Activated naive CD8-positive, alpha-beta T cell (primary cell): Measurements from ENCODE around the gene CDC42BPA.

Source experiments
- H3K27ac Mint-ChIP-seq: one replicate; pipeline ENCODE4 v1.8.0; 2021; ENCODE audit warnings: mixed read lengths
- H3K27me3 Mint-ChIP-seq: one replicate; pipeline ENCODE4 v1.8.0; 2021; ENCODE audit warnings: mixed read lengths
- H3K36me3 Mint-ChIP-seq: one replicate; pipeline ENCODE4 v1.8.0; 2021; ENCODE audit warnings: mixed read lengths
- H3K4me1 Mint-ChIP-seq: one replicate; pipeline ENCODE4 v1.8.0; 2021; ENCODE audit warnings: low read depth, mixed read lengths
- H3K4me3 Mint-ChIP-seq: one replicate; pipeline ENCODE4 v1.8.0; 2021; ENCODE audit warnings: mild to moderate bottlenecking, mixed read lengths
- H3K9me3 Mint-ChIP-seq: one replicate; pipeline ENCODE4 v1.8.0; 2021; ENCODE audit warnings: low read depth, mixed read lengths

CDC42BPA gene

GRCh38 chr1:226994586-226995364, 323.5 kb downstream of the CDC42BPA start:
- peaks cover 10% of the 10 kb centered on the region for H3K4me1 Mint-ChIP-seq
- peaks cover 5% of the 10 kb centered on the region for H3K9me3 Mint-ChIP-seq
- H3K4me3 Mint-ChIP-seq: no peak overlapping the region
- no peak overlapping the region for H3K27ac Mint-ChIP-seq
- H3K36me3 Mint-ChIP-seq: no peaks in the 10 kb centered on the region
- no peaks in the 10 kb centered on the region for H3K27me3 Mint-ChIP-seq

GRCh38 chr1:226993814-226994585, 324.3 kb downstream of the CDC42BPA start:
- H3K36me3 Mint-ChIP-seq: no peaks in the 10 kb centered on the region
- H3K27me3 Mint-ChIP-seq: no peaks in the 10 kb centered on the region
- H3K4me1 Mint-ChIP-seq: peaks cover 16% of the 10 kb centered on the region
- no peak overlapping the region for H3K4me3 Mint-ChIP-seq
- H3K9me3 Mint-ChIP-seq: peaks cover 5% of the 10 kb centered on the region
- no peak overlapping the region for H3K27ac Mint-ChIP-seq

- H3K4me3 Mint-ChIP-seq: no peak overlapping the region
- peaks cover 20% of the 10 kb centered on the region for H3K4me1 Mint-ChIP-seq
- H3K36me3 Mint-ChIP-seq: peaks cover under 1% of the 10 kb centered on the region
- H3K27ac Mint-ChIP-seq: no peak overlapping the region
- H3K27me3 Mint-ChIP-seq: no peaks in the 10 kb centered on the region
- H3K9me3 Mint-ChIP-seq: no peaks in the 10 kb centered on the region
Observed at GRCh38 chr1:226991920-226992319, 326.4 kb downstream of the CDC42BPA start.

GRCh38 chr1:226990133-226990716, 328.1 kb downstream of the CDC42BPA start:
- Mint-ChIP-seq H3K4me1 (peaks cover 20% of the 10 kb centered on the region), H3K4me3 (peak overlapping the region; percentile 10), H3K27ac (peak overlapping the region; percentile 89), H3K9me3 (no peaks in the 10 kb centered on the region), H3K36me3 (peaks cover 5% of the 10 kb centered on the region), H3K27me3 (no peaks in the 10 kb centered on the region)

GRCh38 chr1:226989085-226989920, 329.0 kb downstream of the CDC42BPA start:
- peaks cover 20% of the 10 kb centered on the region for H3K4me1 Mint-ChIP-seq
- H3K4me3 Mint-ChIP-seq: peak overlapping the region; percentile 2
- H3K27ac Mint-ChIP-seq: peak overlapping the region; percentile 89
- H3K27me3 Mint-ChIP-seq: no peaks in the 10 kb centered on the region
- peaks cover 5% of the 10 kb centered on the region for H3K36me3 Mint-ChIP-seq
- no peaks in the 10 kb centered on the region for H3K9me3 Mint-ChIP-seq

GRCh38 chr1:226988334-226988666, 330.0 kb downstream of the CDC42BPA start:
- Mint-ChIP-seq H3K27ac (no peak overlapping the region), H3K4me3 (no peak overlapping the region)

GRCh38 chr1:226987623-226988333, 330.5 kb downstream of the CDC42BPA start:
- no peak overlapping the region for H3K27ac Mint-ChIP-seq
- H3K4me3 Mint-ChIP-seq: no peak overlapping the region
- H3K9me3 Mint-ChIP-seq: no peaks in the 10 kb centered on the region
- H3K27me3 Mint-ChIP-seq: no peaks in the 10 kb centered on the region
- peaks cover 5% of the 10 kb centered on the region for H3K36me3 Mint-ChIP-seq
- H3K4me1 Mint-ChIP-seq: peaks cover 20% of the 10 kb centered on the region

More at GRCh38 chr1:226988334-226988666, 330.0 kb downstream of the CDC42BPA start:
- peaks cover 20% of the 10 kb centered on the region for H3K4me1 Mint-ChIP-seq
- no peaks in the 10 kb centered on the region for H3K9me3 Mint-ChIP-seq
- H3K27me3 Mint-ChIP-seq: no peaks in the 10 kb centered on the region
- peaks cover 5% of the 10 kb centered on the region for H3K36me3 Mint-ChIP-seq

GRCh38 chr1:226987179-226987536, 331.1 kb downstream of the CDC42BPA start:
- no peak overlapping the region for H3K27ac Mint-ChIP-seq
- H3K36me3 Mint-ChIP-seq: peaks cover 5% of the 10 kb centered on the region
- no peaks in the 10 kb centered on the region for H3K9me3 Mint-ChIP-seq
- H3K4me1 Mint-ChIP-seq: peaks cover 20% of the 10 kb centered on the region
- H3K4me3 Mint-ChIP-seq: no peak overlapping the region
- no peaks in the 10 kb centered on the region for H3K27me3 Mint-ChIP-seq

- Mint-ChIP-seq H3K4me1 (peaks cover 20% of the 10 kb centered on the region), H3K9me3 (no peaks in the 10 kb centered on the region), H3K27ac (no peak overlapping the region), H3K36me3 (peaks cover 5% of the 10 kb centered on the region), H3K4me3 (no peak overlapping the region), H3K27me3 (no peaks in the 10 kb centered on the region)
Observed at GRCh38 chr1:226986496-226987178, 331.7 kb downstream of the CDC42BPA start.

- Mint-ChIP-seq H3K36me3 (peaks cover 5% of the 10 kb centered on the region), H3K27ac (no peak overlapping the region), H3K9me3 (no peaks in the 10 kb centered on the region), H3K4me3 (no peak overlapping the region), H3K4me1 (peaks cover 20% of the 10 kb centered on the region), H3K27me3 (no peaks in the 10 kb centered on the region)
Observed at GRCh38 chr1:226985839-226986463, 332.3 kb downstream of the CDC42BPA start.

- Mint-ChIP-seq H3K27me3 (no peaks in the 10 kb centered on the region), H3K9me3 (no peaks in the 10 kb centered on the region), H3K4me3 (no peak overlapping the region), H3K27ac (no peak overlapping the region), H3K4me1 (peaks cover 15% of the 10 kb centered on the region), H3K36me3 (peaks cover 5% of the 10 kb centered on the region)
Observed at GRCh38 chr1:226985239-226985838, 333.0 kb downstream of the CDC42BPA start.

- Mint-ChIP-seq H3K27me3 (no peaks in the 10 kb centered on the region), H3K9me3 (no peaks in the 10 kb centered on the region), H3K4me3 (no peak overlapping the region), H3K36me3 (peaks cover 5% of the 10 kb centered on the region), H3K4me1 (peaks cover 9% of the 10 kb centered on the region), H3K27ac (no peak overlapping the region)
Observed at GRCh38 chr1:226984521-226985238, 333.6 kb downstream of the CDC42BPA start.

GRCh38 chr1:226983992-226984364, 334.3 kb downstream of the CDC42BPA start:
- no peaks in the 10 kb centered on the region for H3K9me3 Mint-ChIP-seq
- H3K27ac Mint-ChIP-seq: no peak overlapping the region
- no peaks in the 10 kb centered on the region for H3K27me3 Mint-ChIP-seq
- H3K4me1 Mint-ChIP-seq: peaks cover 3% of the 10 kb centered on the region
- peaks cover 5% of the 10 kb centered on the region for H3K36me3 Mint-ChIP-seq
- no peak overlapping the region for H3K4me3 Mint-ChIP-seq
